H1 (cell line): Measurements from ENCODE around the gene LAMTOR4. TPM values are rescaled to one million over a fixed set of nuclear protein-coding genes. Genes with fewer than 3 reads are reported as not detected.

Experiments used
- CHD2 ChIP-seq: IDR thresholded peaks from 2 replicates; pipeline ENCODE4 v1.6.1; 2012; ENCODE audit warnings: low read length, improper control_type of control experiment
- polyA plus RNA-seq, 7 experiments: library from polyadenylated mRNA; depleted of rRNA in 3 of 7; stranded (reverse) in 5 of 7; unstranded in 2 of 7; fragments of >200 nt in 5 of 7; fragments of 200-250 nt in 2 of 7; gene quantifications; 1 replicate in 5 of 7; 2 replicates in 1 of 7; 4 replicates in 1 of 7; pipeline versions ENCODE4 v1.2.1 to v1.2.3, GENCODE V29; 2011 to 2013; ENCODE audit warnings: missing spikeins in 2 of 7, mixed read lengths in 2 of 7
- total RNA-seq: library from RNA; stranded (reverse); fragmentation: NEBNext Ultra II Directional; extraction: Animal tissue kit (Norgen Biotek cat#: 25700); gene quantifications from 2 replicates; pipeline ENCODE4 v1.2.1, GENCODE V29; 2021
- TF ChIP-seq, protein P1 (sequence below): IDR thresholded peaks from 2 replicates; pipeline ENCODE4 v1.6.1; 2012; ENCODE audit warnings: low read length, inconsistent platforms

The LAMTOR4 gene
- total and polyA plus RNA-seq, 2 of the 8 experiments (the other 6 are each of a cell fraction or from before 2014, with no cell fraction given), result 153 to 622 TPM

DNA sequence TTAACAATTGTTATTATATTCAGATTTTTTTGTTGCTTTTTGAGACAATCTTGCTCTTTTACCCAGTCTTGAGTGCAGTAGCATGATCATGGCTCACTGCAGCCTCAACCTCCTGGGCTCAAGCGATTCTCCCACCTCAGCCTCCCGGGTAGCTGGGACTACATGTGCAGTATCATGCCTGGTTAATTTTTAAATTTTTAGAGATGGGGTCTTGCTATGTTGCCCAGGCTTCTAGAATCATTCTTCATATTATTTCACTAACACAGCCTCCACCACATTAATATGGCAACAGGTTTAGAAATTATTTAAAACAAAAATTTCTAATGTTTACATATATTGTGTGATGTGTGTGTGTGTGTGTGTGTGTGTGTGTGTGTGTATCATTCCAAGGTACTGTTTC, 1.4 kb upstream of the LAMTOR4 start (continued):
- TF ChIP-seq, protein P1, sequence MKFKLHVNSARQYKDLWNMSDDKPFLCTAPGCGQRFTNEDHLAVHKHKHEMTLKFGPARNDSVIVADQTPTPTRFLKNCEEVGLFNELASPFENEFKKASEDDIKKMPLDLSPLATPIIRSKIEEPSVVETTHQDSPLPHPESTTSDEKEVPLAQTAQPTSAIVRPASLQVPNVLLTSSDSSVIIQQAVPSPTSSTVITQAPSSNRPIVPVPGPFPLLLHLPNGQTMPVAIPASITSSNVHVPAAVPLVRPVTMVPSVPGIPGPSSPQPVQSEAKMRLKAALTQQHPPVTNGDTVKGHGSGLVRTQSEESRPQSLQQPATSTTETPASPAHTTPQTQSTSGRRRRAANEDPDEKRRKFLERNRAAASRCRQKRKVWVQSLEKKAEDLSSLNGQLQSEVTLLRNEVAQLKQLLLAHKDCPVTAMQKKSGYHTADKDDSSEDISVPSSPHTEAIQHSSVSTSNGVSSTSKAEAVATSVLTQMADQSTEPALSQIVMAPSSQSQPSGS, result no peak
- no peak for TF ChIP-seq CHD2
